Tibial artery (tissue), 4 donors: ENCODE data around the gene CACNA1C.

Experiments
- DNase-seq, 2 donors: peaks; one replicate each; pipeline ENCODE4 v3.0.0-alpha.2; 2019
- H3K27ac ChIP-seq, 2 donors: fragments of 200-600 bp; sonication (generic) in 1 of 2; 1 replicate in 1 of 2; 2 replicates in 1 of 2; pipeline ENCODE4 v1.5.1; 2018 to 2019; ENCODE audit warnings: mild to moderate bottlenecking in 1 of 2
- H3K27me3 ChIP-seq, 2 donors: fragments of 200-600 bp; sonication (generic) in 1 of 2; one replicate each; pipeline versions ENCODE4 v1.5.1 to v1.6.0; 2016 to 2019
- H3K36me3 ChIP-seq, 3 donors: fragments of 200-600 bp; sonication (generic) in 2 of 3; one replicate each; pipeline ENCODE4 v1.5.1; 2016 to 2019; ENCODE audit warnings: mild to moderate bottlenecking in 2 of 3
- H3K4me1 ChIP-seq, 4 donors: fragments of 200-600 bp; sonication (generic) in 2 of 4; 1 replicate in 3 of 4; 2 replicates in 1 of 4; pipeline ENCODE4 v1.5.1; 2016 to 2019
- H3K4me3 ChIP-seq, 2 donors: fragments of 200-600 bp; sonication (generic) in 1 of 2; 1 replicate in 1 of 2; 2 replicates in 1 of 2; pipeline ENCODE4 v1.5.1; 2018 to 2019; ENCODE audit warnings: mild to moderate bottlenecking in 2 of 2
- H3K9me3 ChIP-seq, 3 donors: fragments of 200-600 bp; sonication (generic) in 1 of 3; one replicate each; pipeline ENCODE4 v1.5.1; 2016 to 2019
- intact Hi-C: fragments of 100-400 bp; cut with DNase I; formaldehyde crosslinking; loops from one replicate; pipeline ENCODE4 v1.15.0; 2023; ENCODE audit warnings: low total_unique reads
- TF ChIP-seq, protein P1 (sequence below), 2 experiments: fragments of 200-600 bp in 1 of 2; fragments of 450-650 bp in 1 of 2; IDR thresholded peaks; one replicate each; pipeline ENCODE4 v1.5.1; 2017 to 2019; ENCODE audit warnings: antibody characterized with exemption in 2 of 2, mild to moderate bottlenecking in 1 of 2, moderate library complexity in 1 of 2

Gene CACNA1C

DNA sequence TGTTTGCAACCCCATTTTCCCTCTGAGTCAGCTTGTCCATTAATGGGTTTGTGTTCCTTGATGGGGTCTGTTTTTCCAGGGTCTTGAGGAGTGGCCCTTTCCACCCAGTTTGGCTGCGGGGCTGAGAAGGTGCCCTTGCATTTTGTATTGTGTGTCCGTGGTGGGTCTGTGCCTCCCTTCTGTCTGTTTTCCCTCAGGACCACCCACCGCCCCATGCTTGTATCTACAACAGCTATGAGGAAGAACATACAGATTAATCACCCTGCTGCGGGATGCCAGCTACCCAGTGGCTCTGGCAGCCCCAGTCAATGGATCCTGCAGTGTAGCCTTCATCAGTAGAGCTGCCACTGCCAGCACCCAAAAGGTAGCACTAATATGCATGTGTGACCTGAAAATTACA is 235.7 kb downstream of the CACNA1C start:
- H3K27ac ChIP-seq, result peak overlapping the region; percentile 81 to 83
- H3K4me3 ChIP-seq, result no peak overlapping the region
- no peaks in the 10 kb centered on the region for H3K9me3 ChIP-seq
- peaks cover 0 to 100% (median 70%) of the 10 kb centered on the region in 4 donors for H3K4me1 ChIP-seq
- TF ChIP-seq, protein P1, sequence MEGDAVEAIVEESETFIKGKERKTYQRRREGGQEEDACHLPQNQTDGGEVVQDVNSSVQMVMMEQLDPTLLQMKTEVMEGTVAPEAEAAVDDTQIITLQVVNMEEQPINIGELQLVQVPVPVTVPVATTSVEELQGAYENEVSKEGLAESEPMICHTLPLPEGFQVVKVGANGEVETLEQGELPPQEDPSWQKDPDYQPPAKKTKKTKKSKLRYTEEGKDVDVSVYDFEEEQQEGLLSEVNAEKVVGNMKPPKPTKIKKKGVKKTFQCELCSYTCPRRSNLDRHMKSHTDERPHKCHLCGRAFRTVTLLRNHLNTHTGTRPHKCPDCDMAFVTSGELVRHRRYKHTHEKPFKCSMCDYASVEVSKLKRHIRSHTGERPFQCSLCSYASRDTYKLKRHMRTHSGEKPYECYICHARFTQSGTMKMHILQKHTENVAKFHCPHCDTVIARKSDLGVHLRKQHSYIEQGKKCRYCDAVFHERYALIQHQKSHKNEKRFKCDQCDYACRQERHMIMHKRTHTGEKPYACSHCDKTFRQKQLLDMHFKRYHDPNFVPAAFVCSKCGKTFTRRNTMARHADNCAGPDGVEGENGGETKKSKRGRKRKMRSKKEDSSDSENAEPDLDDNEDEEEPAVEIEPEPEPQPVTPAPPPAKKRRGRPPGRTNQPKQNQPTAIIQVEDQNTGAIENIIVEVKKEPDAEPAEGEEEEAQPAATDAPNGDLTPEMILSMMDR (IDR thresholded peaks at IDR 0.05), result no peak
- peak; percentile 16 to 60 for DNase-seq
- no peaks in the 10 kb centered on the region for H3K36me3 ChIP-seq
- intact Hi-C loops, result loop anchor here (5.0 to 10.0 kb wide), 2 partner anchors 231 to 296 kb away; no protein-coding TSS in a partner anchor
- H3K27me3 ChIP-seq, result no peaks in the 10 kb centered on the region

DNA sequence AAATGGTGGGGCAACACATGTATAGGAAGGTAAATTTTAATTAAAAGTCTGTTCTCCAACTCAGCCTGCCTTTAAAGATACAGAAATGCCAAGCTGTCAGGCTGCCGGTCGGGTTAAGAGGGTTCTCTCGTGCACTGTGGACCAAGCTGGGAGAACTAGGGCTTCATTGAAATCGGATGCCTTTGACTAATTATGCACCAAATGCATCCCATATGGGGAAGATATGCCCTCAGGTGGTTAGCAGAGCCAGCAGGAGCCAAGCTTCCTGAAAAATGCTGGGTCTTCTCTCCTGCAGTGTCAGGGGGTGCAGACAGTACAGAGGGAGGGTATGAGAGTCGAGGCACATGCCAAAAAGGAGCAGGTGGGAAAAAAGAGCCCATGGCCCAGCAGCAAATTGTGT is 236.1 kb downstream of the CACNA1C start:
- H3K27ac ChIP-seq, result peak overlapping the region; percentile 81 to 83
- H3K4me1 ChIP-seq, result peaks cover 0 to 100% (median 66%) of the 10 kb centered on the region in 4 donors
- TF ChIP-seq, protein P1 (IDR thresholded peaks at IDR 0.05), result no peak
- DNase-seq, result no peak
- intact Hi-C loops, result loop anchor here (5.0 to 10.0 kb wide), 2 partner anchors 232 to 296 kb away; no protein-coding TSS in a partner anchor
- H3K36me3 ChIP-seq, result no peaks in the 10 kb centered on the region
- H3K9me3 ChIP-seq, result no peaks in the 10 kb centered on the region
- H3K27me3 ChIP-seq, result no peaks in the 10 kb centered on the region
- H3K4me3 ChIP-seq, result no peak overlapping the region

DNA sequence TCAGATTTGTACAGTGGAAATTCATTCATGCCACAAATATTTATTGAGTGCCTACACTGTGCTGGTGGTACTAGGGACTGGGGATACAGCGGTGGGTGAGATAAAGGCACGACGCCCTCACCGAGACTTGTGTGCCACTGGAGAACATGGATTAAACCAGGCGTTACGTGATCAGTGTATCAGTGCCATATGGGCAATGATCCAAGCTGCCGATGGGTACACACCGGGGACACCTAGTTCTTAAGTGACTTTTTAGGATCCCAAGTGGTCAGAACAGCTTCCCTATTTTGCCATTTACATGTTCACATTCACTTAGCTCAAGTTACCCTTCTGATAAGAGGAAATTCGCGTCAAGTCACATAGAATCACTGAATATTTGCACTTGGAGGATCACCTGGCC is 236.7 kb downstream of the CACNA1C start:
- Histone ChIP-seq H3K9me3 (no peaks in the 10 kb centered on the region), H3K27ac (peak overlapping the region; percentile 81 to 83), H3K36me3 (no peaks in the 10 kb centered on the region), H3K4me1 (peaks cover 0 to 100% (median 64%) of the 10 kb centered on the region in 4 donors), H3K27me3 (no peaks in the 10 kb centered on the region), H3K4me3 (no peak overlapping the region)
- DNase-seq, result peak in 1 of 2 donors; percentile 16
- intact Hi-C loops, result loop anchor here (5.0 to 10.0 kb wide), 2 partner anchors 232 to 295 kb away; no protein-coding TSS in a partner anchor
- TF ChIP-seq, protein P1 (IDR thresholded peaks at IDR 0.05), result no peak

DNA sequence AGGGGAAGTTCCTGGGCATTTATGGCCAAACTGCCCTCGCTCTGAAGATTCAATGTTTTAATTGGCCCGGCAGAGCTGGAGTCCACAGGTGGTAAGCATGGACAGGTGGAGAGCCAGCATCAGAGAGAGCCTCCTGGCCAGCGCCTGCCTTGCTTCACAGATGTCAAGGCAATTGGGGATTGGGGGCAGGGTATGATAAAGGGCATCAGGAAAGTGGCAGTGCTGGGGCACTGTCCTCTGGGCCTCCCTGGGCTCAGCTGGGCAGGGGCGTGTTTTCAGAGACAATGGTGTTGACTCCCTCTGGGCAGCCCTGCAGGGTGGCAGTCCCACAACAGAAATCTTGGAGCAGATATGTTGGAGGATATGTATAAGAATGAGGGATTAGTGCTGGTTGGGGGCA is 237.3 kb downstream of the CACNA1C start:
- Histone ChIP-seq H3K36me3 (no peaks in the 10 kb centered on the region), H3K9me3 (no peaks in the 10 kb centered on the region), H3K27ac (peak overlapping the region; percentile 81 to 83), H3K4me1 (peaks cover 0 to 100% (median 63%) of the 10 kb centered on the region in 4 donors), H3K4me3 (no peak overlapping the region), H3K27me3 (no peaks in the 10 kb centered on the region)
- TF ChIP-seq, protein P1 (IDR thresholded peaks at IDR 0.05), result no peak
- peak in 1 of 2 donors; percentile 15 for DNase-seq
- intact Hi-C loops, result no loop called here

DNA sequence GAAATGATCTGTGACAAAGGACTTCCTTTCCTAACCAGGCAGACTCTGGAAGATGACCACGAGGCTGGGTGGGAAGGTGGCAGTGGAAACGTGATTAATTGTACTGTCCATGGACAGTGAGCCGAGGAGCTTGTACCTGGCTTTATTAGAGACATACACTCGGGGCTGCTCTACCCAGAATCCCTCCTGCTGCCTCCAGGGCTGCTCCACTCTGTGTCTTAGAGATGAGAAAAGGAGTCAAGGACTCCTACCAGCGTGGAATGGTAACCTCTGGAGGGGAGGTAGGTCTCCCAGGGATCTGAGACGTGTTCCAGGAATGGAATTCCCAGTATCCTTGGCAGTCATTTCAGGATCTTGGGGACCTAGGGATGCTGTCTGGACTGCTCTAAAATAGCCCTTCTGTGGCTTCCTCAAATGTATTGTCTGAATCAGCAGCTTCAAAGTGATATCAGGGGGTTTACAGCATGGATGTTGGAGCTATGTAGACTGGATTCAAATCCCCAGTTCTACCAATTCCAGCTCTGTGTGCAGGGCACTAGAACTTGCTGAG is 237.8 kb downstream of the CACNA1C start:
- Histone ChIP-seq H3K36me3 (no peaks in the 10 kb centered on the region), H3K4me3 (no peak overlapping the region), H3K27me3 (no peaks in the 10 kb centered on the region), H3K9me3 (no peaks in the 10 kb centered on the region), H3K27ac (peak overlapping the region; percentile 81 to 83), H3K4me1 (peaks cover 0 to 100% (median 61%) of the 10 kb centered on the region in 4 donors)
- intact Hi-C loops, result no loop called here
- TF ChIP-seq, protein P1 (IDR thresholded peaks at IDR 0.05), result no peak
- no peak for DNase-seq
